Measurements from ENCODE around the gene NIPAL3.

GRCh38 chr1:24489674-24490073 lies 74.1 kb downstream of the NIPAL3 start:
- TF ChIP-seq TAF1 (IDR thresholded peaks at IDR 0.05; ENCODE audit: low read depth, low read length) (no peak), POLR2A (IDR thresholded peaks at IDR 0.05; ENCODE audit: low read depth, low read length) (no peak), POLR2AphosphoS5 (IDR thresholded peaks at IDR 0.05; ENCODE audit: low read depth, low read length) (no peak)

Data from GM12891 (cell line).